IMR-90 (cell line): ENCODE measurements around the gene ADAM12. TPM values are rescaled to one million over a fixed set of nuclear protein-coding genes. Genes with fewer than 3 reads are reported as not detected.

Source experiments
- ATAC-seq: fragments of 200-7000 bp; cut with Tn5 transposase; 2 replicates; pipeline ENCODE4 v1.9.1; 2020; ENCODE audit warnings: low read depth, mild to moderate bottlenecking, moderate library complexity
- BruUV-seq: library from RNA; stranded (reverse); fragments of 400-500 nt; replicated peaks from 2 replicates; lab custom pipeline; 2021; lab: Mats Ljungman, UMichigan
- CTCF ChIA-PET: fragments of 300-600 bp; formaldehyde crosslinking; extraction: SDS; loops from one replicate; lab custom pipeline; 2021; ENCODE audit warnings: antibody characterized with exemption; lab: Yijun Ruan, JAX
- POLR2A ChIA-PET: fragments of 300-600 bp; sonication (Branson Sonifier 250); formaldehyde crosslinking; loops from one replicate; lab custom pipeline; 2022; ENCODE audit warnings: antibody characterized with exemption; ENCODE audit not compliant: unreplicated experiment; lab: Charles Lee
- DNase-seq: peaks from one replicate; pipeline ENCODE4 v3.0.0; 2013
- H2AFZ ChIP-seq: replicated peaks from 2 replicates; pipeline ENCODE3; 2013; ENCODE audit warnings: low read length, mild to moderate bottlenecking; ENCODE audit not compliant: poor library complexity
- H2AK5ac ChIP-seq: 2 replicates; pipeline ENCODE4 v1.6.1; 2013; ENCODE audit warnings: low read depth, low read length, inconsistent platforms
- H2AK9ac ChIP-seq: replicated peaks from 2 replicates; pipeline ENCODE3; 2013; ENCODE audit warnings: mild to moderate bottlenecking, low read depth, low read length, moderate library complexity; ENCODE audit not compliant: poor library complexity
- H2BK120ac ChIP-seq: 2 replicates; pipeline ENCODE4 v1.6.1; 2013; ENCODE audit warnings: low read depth, low read length, inconsistent platforms
- H2BK15ac ChIP-seq: 3 replicates; pipeline ENCODE4 v1.6.1; 2013; ENCODE audit warnings: low read depth, low read length, inconsistent platforms
- H2BK20ac ChIP-seq: 2 replicates; pipeline ENCODE4 v1.6.1; 2013; ENCODE audit warnings: low read depth, mild to moderate bottlenecking, inconsistent platforms, low read length, moderate library complexity
- H2BK5ac ChIP-seq: 2 replicates; pipeline ENCODE4 v1.6.1; 2013; ENCODE audit warnings: mild to moderate bottlenecking, low read depth, low read length, inconsistent platforms; ENCODE audit not compliant: poor library complexity, severe bottlenecking
- H3K14ac ChIP-seq: replicated peaks from 2 replicates; pipeline ENCODE4 v1.6.1; 2013; ENCODE audit warnings: low read depth, low read length, inconsistent platforms
- H3K18ac ChIP-seq: 2 replicates; pipeline ENCODE4 v1.6.1; 2013; ENCODE audit warnings: low read depth, low read length, control low read depth
- H3K23ac ChIP-seq: 2 replicates; pipeline ENCODE4 v1.6.1; 2013; ENCODE audit warnings: low read depth, low read length, inconsistent platforms
- H3K27ac ChIP-seq: 2 replicates; pipeline ENCODE4 v1.5.1; 2013; ENCODE audit warnings: mild to moderate bottlenecking, control low read depth, low read length; ENCODE audit not compliant: insufficient read depth
- H3K27me3 ChIP-seq: 2 replicates; pipeline ENCODE4 v1.6.1; 2013; ENCODE audit warnings: low read length; ENCODE audit not compliant: control insufficient read depth, insufficient read depth
- H3K36me3 ChIP-seq: 2 replicates; pipeline ENCODE4 v1.6.1; 2013; ENCODE audit warnings: low read length, mixed read lengths; ENCODE audit not compliant: control insufficient read depth, insufficient read depth
- H3K4ac ChIP-seq: 2 replicates; pipeline ENCODE4 v1.6.1; 2013; ENCODE audit warnings: low read depth, low read length, inconsistent platforms
- H3K4me1 ChIP-seq: 2 replicates; pipeline ENCODE4 v1.6.1; 2013; ENCODE audit warnings: low read length, mixed read lengths; ENCODE audit not compliant: control insufficient read depth, insufficient read depth
- H3K4me2 ChIP-seq: 2 replicates; pipeline ENCODE4 v1.6.1; 2013; ENCODE audit warnings: low read depth, mild to moderate bottlenecking, control low read depth, low read length, moderate library complexity
- H3K4me3 ChIP-seq: 2 replicates; pipeline ENCODE4 v1.5.1; 2013; ENCODE audit warnings: low read depth, mild to moderate bottlenecking, control low read depth, low read length, moderate library complexity; ENCODE audit not compliant: insufficient read depth
- H3K56ac ChIP-seq: 2 replicates; pipeline ENCODE4 v1.6.1; 2013; ENCODE audit warnings: low read length, inconsistent platforms; ENCODE audit not compliant: insufficient read depth; ENCODE audit errors: extremely low read depth
- H3K79me1 ChIP-seq, 2 experiments: 2 replicates each; pipeline ENCODE4 v1.6.1; 2013; ENCODE audit warnings: low read length in 2 of 2, inconsistent platforms in 1 of 2, low read depth in 1 of 2
- H3K9ac ChIP-seq: 2 replicates; pipeline ENCODE4 v1.6.1; 2013; ENCODE audit warnings: low read depth, low read length, control low read depth
- H3K9me1 ChIP-seq: 2 replicates; pipeline ENCODE4 v1.6.1; 2013; ENCODE audit warnings: low read length, inconsistent platforms; ENCODE audit not compliant: insufficient read depth
- H3K9me3 ChIP-seq: 2 replicates; pipeline ENCODE4 v1.6.1; 2013; ENCODE audit warnings: low read length; ENCODE audit not compliant: control insufficient read depth, insufficient read depth
- H4K20me1 ChIP-seq: 2 replicates; pipeline ENCODE4 v1.6.1; 2013; ENCODE audit warnings: low read length, inconsistent platforms; ENCODE audit not compliant: insufficient read depth
- H4K5ac ChIP-seq: 2 replicates; pipeline ENCODE4 v1.6.1; 2013; ENCODE audit warnings: mild to moderate bottlenecking, low read depth, low read length, control low read depth
- H4K8ac ChIP-seq, 2 experiments: 2 replicates each; pipeline ENCODE4 v1.6.1; 2013; ENCODE audit warnings: low read depth in 2 of 2, low read length in 2 of 2, control low read depth in 1 of 2, inconsistent platforms in 1 of 2
- H4K91ac ChIP-seq: 2 replicates; pipeline ENCODE4 v1.6.1; 2013; ENCODE audit warnings: low read depth, low read length, inconsistent platforms; ENCODE audit not compliant: insufficient read depth
- NFE2L2 ChIP-seq: fragments of 150-350 bp; IDR thresholded peaks from 2 replicates; pipeline ENCODE4 v1.6.1; 2016; ENCODE audit warnings: low read depth, mild to moderate bottlenecking, low read length
- WGBS, 2 experiments: methylation state at CpG; one replicate each; pipeline versions ENCODE4 v1.1.5 to v1.1.7; 2013; ENCODE audit warnings: missing lambda C conversion rate in 2 of 2; ENCODE audit not compliant: insufficient read length in 1 of 2; ENCODE audit errors: extremely low coverage in 2 of 2; 5-methylcytosine and 5-hydroxymethylcytosine counted together
- dilution Hi-C: fragments of 300-500 bp; cut with HindIII; formaldehyde crosslinking; loops from one replicate; pipeline ENCODE4 v1.14.3; 2018; ENCODE audit warnings: low sequenced_read_pairs; ENCODE audit not compliant: unreplicated experiment
- in situ Hi-C: fragments of 300-500 bp; cut with MboI; formaldehyde crosslinking; loops from 3 replicates; pipeline ENCODE4 v1.14.3; 2019; ENCODE audit warnings: low sequenced_read_pairs, inconsistent platforms, mixed read lengths
- intact Hi-C: fragments of 100-400 bp; cut with micrococcal nuclease; formaldehyde crosslinking; loops from 2 replicates; pipeline ENCODE4 v1.10.0; 2022
- polyA plus RNA-seq, 3 experiments: library from polyadenylated mRNA; depleted of rRNA; stranded (reverse); fragments of >200 nt; gene quantifications; 2 replicates each; pipeline ENCODE4 v1.2.3, GENCODE V29; 2012; ENCODE audit warnings: low replicate concordance in 1 of 3
- total RNA-seq: library from RNA; depleted of rRNA; stranded (reverse); fragments of >200 nt; gene quantifications from 2 replicates; pipeline ENCODE4 v1.2.3, GENCODE V29; 2012

Gene ADAM12
- total and polyA plus RNA-seq, 2 of the 4 experiments (the other 2 are of a cell fraction): 9.6 to 10.2 TPM

DNA sequence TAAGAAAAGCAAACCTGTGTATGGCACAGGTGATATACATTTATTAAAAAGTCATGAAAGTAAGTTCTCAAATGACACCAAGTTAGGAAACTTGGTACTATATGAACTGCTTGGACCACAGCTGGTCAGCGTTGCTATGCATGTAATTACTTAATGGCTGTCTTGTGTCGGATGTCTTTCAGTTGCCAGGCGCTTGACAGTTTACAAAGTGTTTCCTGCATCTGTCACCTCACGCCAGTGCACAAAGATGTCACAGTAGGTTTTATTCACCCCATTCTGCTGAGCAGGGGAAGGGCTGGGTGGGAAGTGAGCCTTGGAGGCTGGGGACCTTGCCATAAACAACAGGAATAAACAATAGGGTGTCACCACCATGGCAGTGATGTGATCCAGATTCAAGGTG is 35.8 kb downstream of the ADAM12 start:
- Histone ChIP-seq H3K23ac (no peak overlapping the region), H2BK20ac (no peak overlapping the region), H3K4me3 (no peak overlapping the region), H3K27ac (no peak overlapping the region), H4K5ac (no peak overlapping the region), H3K14ac (no peak overlapping the region), H3K56ac (no peak overlapping the region), H2AFZ (no peak overlapping the region), H2BK120ac (no peak overlapping the region), H3K4me2 (no peak overlapping the region), H3K79me1 (no peaks in the 10 kb centered on the region), H4K91ac (no peak overlapping the region), H3K18ac (no peak overlapping the region), H4K20me1 (no peaks in the 10 kb centered on the region), H3K9me3 (peaks cover 3% of the 10 kb centered on the region; the same call in 1 of the 2 replicates), H2BK5ac (no peak overlapping the region), H3K9me1 (0 out of 2 replicates have a peak, but pooled peaks cover 10% of the 10 kb centered on the region), H3K36me3 (no peaks in the 10 kb centered on the region), H3K27me3 (no peaks in the 10 kb centered on the region), H2BK15ac (no peak overlapping the region), H3K4ac (no peak overlapping the region), H3K9ac (no peak overlapping the region), H2AK9ac (no peak overlapping the region), H3K4me1 (peaks cover 9% of the 10 kb centered on the region), H2AK5ac (no peak overlapping the region), H4K8ac (no peak overlapping the region)
- in situ Hi-C loops: no loop called here
- dilution Hi-C loops: no loop called here
- TF ChIP-seq NFE2L2: no peak
- no TSS peak for BruUV-seq
- intact Hi-C loops: no loop called here
- POLR2A ChIA-PET: no interaction called here
- ATAC-seq: no peak
- DNase-seq: no peak
- CTCF ChIA-PET: no interaction called here
- no CpG with 5 or more reads among the region's 4 CpGs for WGBS, 2 experiments
